Mesenteric fat pad (tissue), 1 donor: ENCODE measurements around the gene FBN1. TPM values are rescaled to one million over a fixed set of nuclear protein-coding genes. Genes with fewer than 3 reads are reported as not detected.

Source experiments
- DNase-seq: peaks from one replicate; pipeline ENCODE4 v3.0.0-alpha.2; 2020; ENCODE audit warnings: low spot score
- long read RNA-seq: library from polyadenylated mRNA; unstranded; transcript quantifications from one replicate; pipeline ENCODE4 v2.0.0, GENCODE V29; 2020
- total RNA-seq: library from RNA; stranded (reverse); fragmentation: NEBNext Ultra II Directional; extraction: Animal tissue kit (Norgen Biotek cat#: 25700); gene quantifications from one replicate; pipeline ENCODE4 v1.2.1, GENCODE V29; 2021
- donor health status: DM: yes; HTN: yes; CAD: no.

FBN1 gene
- total RNA-seq, result 297 TPM
- long read RNA-seq, partial matches to known transcripts, result 45 of 63 reads
- long read RNA-seq, other reads (novel, unspliced or antisense), result 18 of 63 reads

DNA sequence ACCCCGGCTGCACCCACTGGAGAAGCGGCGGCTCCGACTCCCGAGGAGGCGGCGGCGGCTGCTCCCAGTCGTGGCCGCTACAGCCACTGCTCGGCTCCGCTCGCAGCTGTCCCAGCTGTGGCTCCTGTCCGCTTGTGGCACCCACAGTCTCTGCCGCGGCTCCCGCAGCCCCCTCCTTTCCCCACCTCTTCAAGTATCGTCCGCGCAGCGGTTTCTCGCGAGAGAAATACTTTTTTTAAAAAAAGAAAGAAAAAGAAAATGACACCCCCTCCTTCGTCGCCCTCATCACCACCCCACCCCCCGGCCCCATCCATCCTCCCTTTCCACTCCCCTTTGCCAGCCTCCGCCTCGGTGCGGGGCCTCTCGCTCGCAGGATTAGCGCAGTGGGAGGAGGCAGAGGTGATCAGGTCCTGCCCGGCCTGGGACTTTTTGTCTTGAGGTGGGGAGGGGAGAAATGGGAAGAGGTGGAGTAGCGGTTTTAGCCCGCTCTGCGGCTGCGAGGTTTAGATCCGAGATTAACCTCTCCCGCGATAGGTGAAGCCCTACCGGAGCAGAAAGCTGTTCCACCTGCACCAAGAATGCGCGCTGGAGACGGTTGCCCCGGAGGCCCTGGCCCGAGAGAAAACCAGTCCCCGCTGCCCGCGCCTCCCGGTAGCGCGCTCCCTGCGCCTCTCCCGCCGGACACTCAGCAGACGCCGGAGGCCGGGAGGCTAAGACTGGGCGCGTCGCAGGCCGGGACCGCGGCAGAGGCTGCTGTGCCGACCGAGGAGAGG is at the start of gene FBN1:
FBN1 (minus strand) TSS at position 152 of the 773 bp plus-strand sequence. CDS start 940 bp downstream, outside the sequence.
- DNase-seq, result no peak

DNA sequence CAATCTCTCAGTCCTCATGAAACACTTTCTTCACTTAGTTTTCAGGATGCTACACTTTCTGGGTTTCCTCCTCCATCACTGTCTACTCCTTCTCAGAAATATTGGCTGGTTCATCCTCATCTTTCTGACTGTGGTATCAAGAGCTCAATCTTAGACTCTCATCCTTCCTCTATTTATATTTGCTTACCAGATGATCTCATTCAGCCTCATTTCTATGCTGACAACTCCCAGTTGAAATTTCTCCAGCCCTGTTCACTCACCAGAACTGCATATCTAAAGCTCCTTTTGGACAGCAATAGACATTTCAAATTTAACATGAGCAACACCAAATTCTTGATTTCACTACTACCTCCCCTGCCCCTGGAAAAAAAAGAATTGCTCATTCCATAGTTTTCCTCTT is 48.0 kb upstream of the FBN1 start:
- no peak for DNase-seq

DNA sequence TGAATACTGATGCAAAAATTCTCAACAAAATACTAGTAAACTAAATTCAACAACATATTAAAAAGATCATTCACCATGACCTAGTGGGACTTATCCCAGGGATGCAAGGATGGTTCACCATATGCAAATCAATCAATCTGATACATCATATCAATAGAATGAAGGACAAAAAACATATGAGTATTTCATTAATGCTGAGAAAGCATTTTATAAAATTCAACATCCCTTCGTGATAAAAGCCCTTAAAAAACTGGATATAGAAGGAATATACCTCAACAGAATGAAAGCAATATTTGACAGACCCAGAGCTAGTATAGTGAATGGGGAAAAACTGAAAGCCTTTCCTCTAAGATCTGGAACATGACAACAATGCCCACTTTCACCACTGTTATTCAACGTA is 43.0 kb upstream of the FBN1 start:
- DNase-seq, result no peak

DNA sequence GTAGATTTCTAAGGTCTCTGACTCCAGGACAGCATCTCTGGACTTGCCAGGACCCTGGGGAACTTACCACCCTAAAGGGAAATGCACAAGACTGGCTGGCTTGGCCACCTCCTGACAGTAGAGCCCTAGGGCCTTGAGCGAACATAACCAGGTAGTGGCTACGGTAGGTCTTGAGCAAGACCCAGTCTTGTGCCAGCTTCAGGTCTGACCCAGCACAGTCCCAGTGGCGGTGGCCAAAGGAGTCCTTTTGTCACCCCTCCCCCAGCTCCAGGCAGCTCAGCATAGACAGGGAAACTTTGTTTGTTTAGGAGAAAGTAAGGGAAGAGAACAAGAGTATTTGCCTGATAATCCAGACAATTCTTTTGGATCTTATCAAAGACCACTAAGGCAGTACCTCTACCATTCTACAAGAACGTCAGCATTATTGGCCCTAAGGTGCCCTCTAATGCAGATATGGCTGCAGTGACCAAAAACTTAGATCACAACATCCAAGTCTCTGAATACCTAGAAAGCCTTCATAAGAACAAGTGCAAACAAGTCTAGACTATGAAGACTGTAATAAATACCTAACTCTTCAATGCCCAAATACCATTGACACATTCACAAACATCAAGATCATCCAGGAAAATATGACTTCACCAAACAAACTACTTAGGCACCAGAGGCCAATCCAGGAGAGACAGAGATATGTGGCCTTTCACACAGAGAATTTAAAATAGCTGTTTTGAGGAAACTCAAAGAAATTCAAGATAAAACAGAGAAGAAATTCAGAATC is 38.7 kb upstream of the FBN1 start:
- no peak for DNase-seq

DNA sequence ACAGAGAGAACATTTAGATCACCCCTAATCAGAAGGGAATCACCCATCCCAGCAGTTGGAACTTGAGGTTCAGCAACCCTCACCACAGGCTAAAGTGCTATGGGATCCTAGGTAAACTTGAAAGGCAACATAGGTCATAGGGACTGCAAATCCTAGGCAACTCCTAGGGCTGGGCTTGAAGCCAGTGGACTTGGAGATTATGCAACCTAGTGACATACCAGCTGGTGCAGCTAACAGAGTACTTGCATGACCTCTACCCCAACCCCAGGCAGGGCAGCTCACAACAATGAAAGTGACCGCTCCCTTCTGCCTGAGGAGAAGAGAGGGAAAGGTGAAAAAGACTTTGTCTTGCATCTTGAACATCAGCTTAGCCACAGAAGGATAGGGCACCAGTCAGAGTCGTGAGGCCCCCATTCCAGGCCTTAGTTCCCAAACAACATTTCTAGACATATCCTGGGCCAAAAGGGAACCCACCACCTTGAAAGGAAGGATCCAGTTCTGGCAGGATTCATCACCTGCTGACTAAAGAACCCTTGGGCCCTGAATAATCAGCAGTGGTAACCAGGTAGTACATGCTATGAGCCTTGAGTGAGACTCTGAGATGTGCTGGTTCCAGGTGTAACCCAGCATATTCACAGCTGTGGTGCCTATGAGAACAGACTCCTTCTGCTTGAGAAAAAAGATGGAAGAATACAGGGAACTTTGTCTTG is 37.6 kb upstream of the FBN1 start:
- no peak for DNase-seq

DNA sequence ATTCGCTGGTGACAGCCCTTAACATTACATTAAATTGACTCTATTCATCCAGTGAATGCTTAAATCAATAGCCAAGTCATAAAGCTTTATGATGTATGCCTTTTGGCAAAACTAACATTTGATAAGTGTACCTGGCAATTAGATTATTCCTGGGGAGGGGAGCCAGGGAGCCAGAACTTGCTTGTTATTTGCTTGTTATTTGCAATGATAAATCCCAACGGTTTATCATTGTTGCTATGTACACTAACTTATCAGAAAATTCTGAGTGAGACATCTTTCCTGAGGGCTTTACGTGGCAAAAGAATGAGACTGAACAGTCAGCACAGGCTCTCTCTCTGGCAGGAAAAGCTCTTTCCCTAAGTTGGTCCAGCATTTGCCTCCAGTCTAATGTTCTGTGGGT is 35.8 kb upstream of the FBN1 start:
- DNase-seq, result no peak

DNA sequence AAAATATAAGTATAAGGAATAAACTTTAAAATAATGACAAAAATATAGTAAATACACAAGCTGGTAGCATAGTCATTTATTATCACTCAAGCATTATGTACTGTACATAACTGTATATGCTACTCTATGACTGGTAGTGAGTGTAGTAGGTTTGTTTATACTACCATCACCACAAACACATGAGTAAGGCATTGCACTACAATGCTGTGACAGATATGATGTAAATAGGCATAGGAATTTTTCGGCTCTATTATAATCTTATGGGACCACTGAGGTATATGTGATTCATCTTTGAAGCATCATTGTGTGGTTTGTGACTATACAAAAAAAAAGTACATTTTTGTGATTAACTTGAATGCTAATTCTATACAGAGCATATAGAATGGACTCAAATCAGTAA is 35.3 kb upstream of the FBN1 start:
- DNase-seq, result no peak

DNA sequence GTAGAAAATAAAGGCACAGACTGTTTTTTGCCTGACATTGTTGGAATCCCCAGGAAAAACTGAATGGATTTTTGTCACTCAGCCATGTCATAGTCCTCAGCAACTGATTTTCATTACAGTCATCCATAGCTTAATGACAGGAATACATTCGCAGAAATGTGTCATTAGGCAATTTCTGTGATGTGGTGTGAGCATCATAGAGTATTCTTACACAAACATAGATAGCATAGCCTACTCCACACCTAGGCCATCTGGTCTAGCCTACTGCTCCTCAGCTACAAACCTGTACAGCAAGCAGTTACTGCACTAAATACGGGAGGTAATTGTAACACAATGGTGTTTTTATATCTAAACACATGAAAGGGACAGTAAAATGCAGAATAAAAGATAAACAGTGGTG is 34.4 kb upstream of the FBN1 start:
- no peak for DNase-seq

DNA sequence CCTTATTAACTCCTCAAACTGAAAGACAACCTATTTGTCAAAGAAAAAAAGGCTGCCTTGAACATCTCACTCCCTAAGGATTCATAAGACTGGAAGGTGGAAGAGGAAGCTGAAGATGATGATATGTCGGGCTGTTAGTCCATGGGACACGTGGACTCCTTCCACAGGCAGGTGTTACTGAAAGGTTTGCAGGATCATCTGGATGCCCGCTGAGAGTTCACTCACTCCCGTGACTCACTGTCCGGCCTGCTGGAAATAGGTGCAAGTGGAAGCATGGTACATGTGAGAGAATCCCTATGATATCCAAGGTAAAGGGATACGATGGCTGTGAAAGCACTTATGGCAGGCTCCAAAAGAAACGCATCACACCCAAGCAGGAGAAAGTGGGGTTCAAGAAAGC is 33.3 kb upstream of the FBN1 start:
- DNase-seq, result no peak

DNA sequence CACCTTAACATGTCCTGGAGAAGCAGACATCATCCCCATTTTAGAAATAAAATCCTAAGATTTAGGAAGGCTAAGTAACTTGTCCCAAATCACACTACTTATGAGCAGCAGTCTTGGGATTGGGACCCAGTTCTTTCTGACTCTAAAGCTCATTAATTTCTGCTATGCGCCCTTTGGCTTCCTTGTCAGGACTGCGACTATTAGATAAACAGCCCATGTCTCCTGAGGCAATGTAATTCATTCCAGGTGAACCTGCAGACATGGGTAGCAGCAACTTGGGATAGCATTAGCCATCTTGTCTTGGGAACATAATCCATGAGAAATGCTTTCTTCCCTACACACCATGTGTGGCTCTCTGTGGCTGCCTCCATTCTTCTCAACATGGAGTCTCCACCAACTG is 32.3 kb upstream of the FBN1 start:
- DNase-seq, result no peak

DNA sequence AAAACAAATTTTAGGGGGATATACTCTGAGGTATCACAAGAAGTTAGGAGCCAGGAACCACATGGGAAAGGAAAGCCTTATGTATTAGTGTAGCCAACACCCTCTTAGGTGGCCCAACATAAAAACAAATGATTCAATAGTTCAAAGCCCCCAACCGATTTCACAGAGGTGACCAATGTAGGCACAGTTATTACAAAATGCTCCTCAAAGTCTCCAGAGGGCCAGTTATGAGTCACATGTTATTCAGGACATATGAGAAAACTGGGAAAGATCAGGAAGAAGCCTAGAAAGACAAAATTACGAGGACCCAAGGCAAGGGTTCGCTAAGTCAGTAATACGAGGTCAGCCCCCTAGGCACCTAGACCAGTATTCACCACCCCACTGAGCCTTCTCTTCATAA is 29.9 kb upstream of the FBN1 start:
- DNase-seq, result no peak

DNA sequence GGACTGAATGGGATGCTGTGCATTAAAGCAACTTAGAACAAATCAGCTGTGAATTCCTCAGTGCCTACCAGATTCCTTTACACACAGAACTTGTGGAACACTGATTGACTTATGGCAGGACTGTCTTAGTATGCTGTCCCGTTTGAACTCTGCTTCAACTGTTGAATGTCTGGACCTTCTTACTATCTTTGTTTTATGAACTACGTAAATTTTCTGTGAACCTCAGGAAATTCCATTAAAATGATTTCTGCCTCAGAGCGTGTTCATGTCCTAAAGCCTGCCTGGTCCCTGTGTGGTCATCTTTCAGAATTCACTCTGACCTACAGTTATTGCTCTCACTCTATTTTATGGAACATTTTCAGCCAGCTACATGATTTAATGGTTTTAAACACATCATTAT is 29.4 kb upstream of the FBN1 start:
- DNase-seq, result no peak

DNA sequence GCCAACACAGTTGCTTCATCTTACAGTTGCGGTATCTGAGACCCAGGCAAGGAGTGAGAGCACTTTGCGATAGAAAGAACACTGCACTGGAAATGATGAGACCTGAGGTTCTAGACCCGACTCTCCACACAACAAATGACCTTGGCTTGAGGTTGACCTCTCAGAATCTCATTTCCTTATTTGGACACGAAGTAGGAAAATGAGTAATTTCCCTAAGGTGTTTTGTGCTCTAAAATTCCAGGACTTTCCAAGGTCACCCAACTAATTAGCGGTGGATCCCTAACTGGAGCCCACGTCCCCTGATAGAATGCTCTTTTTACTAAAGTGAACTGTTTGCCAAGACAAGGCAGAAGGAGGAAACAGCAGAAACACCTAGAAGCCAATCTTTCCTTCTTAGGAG is 26.7 kb upstream of the FBN1 start:
- no peak for DNase-seq

DNA sequence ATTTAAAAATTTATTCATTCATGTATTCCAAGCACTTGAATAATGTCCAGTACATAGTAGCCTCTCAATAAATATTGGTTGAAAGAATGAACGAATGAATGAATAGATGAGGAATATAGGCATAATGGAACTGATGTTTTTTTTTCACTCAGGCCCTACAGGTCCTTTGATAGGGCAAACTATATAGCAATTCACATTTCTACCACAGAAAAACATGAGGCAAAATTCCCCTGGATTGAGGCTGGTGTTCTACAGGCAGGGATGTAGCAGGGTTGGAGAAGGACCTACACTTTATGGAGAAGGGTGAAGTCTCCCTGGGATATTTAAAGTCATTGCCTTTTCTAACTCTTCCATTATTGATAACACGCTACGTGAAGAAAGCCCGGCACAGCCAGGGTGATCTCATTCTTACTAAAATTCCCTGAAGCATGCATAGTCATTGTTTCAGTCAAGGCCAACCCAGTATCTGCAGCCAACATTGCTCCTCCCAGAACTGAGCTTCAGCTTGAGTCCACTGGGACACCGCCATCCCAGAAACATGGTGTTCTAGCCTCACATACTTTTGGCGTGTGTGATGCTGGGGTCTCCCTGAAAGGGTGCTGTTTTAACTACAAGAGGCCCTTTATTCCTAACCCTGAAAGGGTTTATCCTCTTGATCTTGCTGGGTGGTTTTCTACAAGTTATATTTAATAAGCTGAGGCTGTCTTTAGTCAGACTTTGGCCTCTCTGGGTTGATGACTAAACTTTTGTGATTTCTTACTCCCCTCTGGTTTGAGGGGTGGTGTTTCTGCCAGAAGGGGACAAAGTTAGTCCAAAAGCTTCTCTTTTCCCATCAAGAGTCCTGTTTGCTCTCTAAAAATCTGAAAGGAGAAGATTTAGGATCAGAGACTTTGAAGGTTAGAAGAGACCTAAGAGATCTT is 25.9 kb upstream of the FBN1 start:
- DNase-seq, result no peak

DNA sequence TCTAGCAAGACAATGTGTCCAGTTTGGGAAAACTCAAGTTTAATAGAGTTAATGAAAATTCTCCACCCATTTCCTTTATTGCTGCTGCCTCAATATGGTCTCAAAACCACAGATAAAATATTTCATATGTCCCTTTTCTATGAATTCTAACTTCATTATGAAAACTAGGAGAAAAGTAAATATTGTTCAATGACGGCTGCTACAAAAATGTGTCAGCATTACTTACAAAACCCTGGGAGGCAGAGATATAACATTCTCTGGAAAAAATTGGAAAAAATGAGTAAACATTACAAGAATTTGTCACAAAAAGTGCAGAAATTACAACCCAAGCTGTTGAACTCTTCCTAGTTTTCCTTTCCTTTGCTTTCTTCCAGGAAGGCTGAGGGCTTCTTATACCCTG is 22.2 kb upstream of the FBN1 start:
- DNase-seq, result no peak

DNA sequence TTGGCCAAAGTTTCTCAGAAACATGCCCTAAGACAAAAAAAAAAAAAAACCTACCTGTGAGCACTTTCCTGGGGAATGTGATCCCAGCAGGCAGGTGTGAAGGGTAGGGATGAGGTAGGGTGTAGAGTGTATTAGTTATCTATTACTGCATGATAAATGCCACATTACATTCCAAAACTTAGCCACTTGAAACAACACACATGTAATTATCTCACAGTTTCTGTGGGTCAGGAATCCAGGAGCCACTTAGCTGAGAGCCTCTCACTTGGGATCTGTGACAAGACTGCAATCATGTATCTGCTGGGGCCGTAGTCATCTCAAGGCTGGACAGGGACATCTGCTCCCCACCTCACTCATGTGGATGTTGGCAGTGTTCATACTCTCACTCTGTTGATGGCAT is 18.9 kb upstream of the FBN1 start:
- DNase-seq, result no peak

DNA sequence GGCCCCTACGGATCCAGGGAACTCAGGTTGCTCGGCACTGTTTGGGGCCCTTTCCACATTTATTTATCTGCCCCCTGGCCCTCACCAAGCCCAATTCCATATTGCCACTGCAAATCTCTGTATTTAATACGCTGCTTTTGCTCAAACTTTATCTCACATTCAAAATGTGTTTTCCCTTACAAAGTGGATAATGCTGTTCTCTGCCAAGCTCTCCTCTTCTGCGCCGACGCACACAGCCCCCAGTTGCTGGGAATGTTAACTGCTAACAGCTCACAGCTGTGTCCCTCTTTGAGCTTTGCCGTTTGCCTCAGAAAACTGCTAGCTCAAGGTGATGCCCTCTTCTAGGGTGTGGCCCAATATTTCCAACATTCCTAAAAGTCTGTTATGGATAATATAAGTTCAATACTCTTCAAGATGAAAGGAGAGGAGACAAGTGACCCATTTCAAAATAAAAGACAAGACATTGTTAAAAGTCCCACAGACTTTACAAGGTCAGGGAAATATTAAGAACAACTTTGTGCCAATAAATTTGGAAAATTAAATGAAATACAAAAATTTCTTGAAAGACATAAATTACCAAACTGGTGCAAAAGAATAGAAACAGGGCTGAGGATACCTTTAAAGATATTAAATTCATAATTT is 12.6 kb upstream of the FBN1 start:
- DNase-seq, result no peak

DNA sequence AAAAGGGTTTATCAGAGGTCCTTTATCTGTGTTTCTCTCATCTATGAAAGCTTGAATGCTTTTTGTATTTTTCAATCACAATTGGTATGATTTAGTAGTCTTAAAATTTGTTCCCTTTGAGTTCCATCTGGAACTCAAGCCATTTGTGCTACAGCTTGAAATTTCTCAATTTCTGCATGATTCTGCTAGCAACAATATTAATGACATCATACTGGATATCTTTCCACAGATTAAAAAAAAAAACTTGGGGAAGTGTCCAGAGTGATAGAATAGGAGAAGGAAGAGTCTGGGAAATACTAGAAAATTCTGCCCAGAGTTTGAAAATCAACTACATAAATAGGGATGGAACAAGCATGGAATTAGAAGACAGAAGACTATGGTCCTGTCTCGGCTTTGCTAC is 9.3 kb upstream of the FBN1 start:
- no peak for DNase-seq

DNA sequence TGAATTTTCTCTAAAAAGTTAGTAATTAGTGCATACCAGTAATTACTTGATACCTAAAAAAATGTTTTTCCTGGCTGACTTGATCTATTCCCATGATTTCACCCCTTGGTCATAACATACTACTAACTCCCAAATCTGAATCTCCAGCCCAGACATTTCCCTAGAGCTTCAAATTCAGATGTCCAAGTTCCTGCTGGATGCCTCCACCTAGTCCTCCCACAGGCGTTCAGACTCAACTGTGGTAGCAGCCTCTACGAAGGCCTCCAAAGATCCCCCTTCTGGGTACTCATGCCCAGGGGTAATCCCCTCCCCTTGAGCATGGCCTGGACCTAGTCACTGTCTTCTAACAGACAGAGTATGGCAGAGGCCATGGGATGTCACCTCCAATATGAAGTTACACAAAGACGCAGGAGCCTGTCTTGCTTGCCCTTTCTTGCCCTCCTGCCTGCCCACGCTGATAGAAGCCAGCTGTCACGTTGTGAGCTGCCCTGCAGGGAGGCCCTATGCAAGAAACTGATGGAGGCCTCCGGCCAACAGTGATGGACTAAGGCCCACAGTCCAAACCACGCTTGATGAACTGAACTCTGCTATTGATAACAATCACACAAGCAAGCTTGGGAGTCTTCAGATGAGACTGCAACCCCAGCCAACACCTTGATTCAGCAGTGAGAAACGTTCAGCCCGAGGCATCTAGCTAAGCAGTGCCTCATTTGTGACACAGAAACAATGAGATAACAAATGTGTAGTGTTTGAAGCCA is 8.6 kb upstream of the FBN1 start:
- no peak for DNase-seq

DNA sequence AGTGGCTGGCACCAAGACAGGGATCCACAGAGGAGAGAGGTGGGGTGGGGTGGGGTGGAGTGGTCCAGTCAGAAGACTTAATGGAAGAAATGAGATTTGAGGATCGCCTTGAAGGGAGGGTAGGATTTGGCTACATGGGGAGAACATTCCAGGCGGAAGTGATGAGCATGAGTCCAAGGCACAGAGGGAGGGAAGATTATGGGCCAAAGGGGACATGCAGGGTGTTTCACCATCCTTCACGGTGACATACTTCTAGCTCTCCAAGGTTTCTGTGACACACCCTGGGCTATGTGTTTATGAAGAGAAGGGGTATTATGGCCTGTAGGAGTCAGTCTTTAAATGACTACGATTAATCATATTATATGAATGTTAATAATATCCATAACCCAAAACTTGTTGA is 7.7 kb upstream of the FBN1 start:
- DNase-seq, result no peak
